ENCODE data around the gene AIFM2. TPM values are rescaled to one million over a fixed set of nuclear protein-coding genes. Genes with fewer than 3 reads are reported as not detected.
"Not testable (repeated sequence)": the region's sequence is repeated elsewhere in the genome, so short reads cannot be mapped to it uniquely, and the experiment has no call there.

AIFM2 gene
- total and polyA plus RNA-seq, 5 donors: 8.5 to 14.0 (median 10.1) TPM

DNA sequence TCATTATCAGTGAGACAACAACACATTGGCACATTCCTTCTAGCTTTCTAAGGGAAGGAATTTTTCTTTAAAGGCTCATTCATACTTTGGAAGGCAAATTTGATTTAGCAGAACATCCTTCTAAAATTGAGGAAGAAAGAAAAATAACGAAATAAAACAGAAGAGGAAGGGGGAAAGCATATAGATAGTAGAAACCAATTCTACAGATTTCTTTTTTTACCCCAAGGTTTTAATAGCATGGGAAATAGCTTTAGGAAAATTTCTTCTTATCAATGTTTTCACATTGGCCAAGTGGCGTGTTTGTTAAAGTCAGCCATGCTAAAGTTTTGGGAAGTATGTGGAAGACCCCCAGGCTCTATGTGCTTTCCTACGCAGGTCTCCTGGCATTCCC, 44.3 kb downstream of the AIFM2 start:
- 77% methylated on average over 3 of the region's 3 CpGs for WGBS
- no peak overlapping the region for H3K27ac ChIP-seq (ENCODE audit: low read length)
- no peaks in the 10 kb centered on the region for H3K4me1 ChIP-seq (ENCODE audit: control insufficient read depth, insufficient read depth, low read length)
- DNase-seq (no peak), ATAC-seq (no peak)
- H3K4me3 ChIP-seq (ENCODE audit: low read length): no peak overlapping the region
- no peaks in the 10 kb centered on the region for H3K27me3 ChIP-seq (ENCODE audit: control insufficient read depth, insufficient read depth)
- H3K9me3 ChIP-seq (ENCODE audit: control insufficient read depth, low read length): no peaks in the 10 kb centered on the region
- intact Hi-C loops (cut with DNase I): no loop called here

DNA sequence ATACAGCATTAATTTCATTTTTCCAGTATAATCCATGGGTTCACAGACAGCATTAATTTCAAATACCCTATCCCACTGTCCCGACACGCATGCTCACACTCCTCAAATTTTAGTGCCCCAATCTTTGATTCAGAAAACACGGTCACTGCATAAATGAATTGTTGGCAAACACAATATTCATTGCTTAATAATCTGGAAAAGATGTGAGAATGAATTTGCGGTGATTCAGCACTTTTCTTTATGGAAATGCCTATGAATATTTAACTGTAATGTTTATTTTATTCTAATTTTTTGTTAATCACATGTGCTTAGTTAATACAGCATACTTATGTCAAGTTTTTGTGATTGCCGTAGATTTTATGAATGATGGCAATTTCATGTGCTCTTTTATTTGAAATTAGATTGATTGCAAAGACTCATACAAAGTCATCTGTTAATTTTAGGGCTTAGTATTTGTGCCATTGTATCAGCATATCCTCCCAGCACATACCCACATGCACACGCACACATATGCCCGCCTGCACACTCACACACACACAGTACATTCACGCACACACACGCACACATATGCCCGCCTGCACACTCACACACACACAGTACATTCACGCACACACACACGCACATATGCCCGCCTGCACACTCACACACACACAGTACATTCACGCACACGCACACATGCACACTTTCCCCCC, 44.9 kb downstream of the AIFM2 start:
- ATAC-seq (no peak), DNase-seq (no peak)
- Histone ChIP-seq H3K9me3 (ENCODE audit: control insufficient read depth, low read length) (no peaks in the 10 kb centered on the region), H3K4me3 (ENCODE audit: low read length) (no peak overlapping the region), H3K27ac (ENCODE audit: low read length) (no peak overlapping the region), H3K27me3 (ENCODE audit: control insufficient read depth, insufficient read depth) (no peaks in the 10 kb centered on the region), H3K4me1 (ENCODE audit: control insufficient read depth, insufficient read depth, low read length) (no peaks in the 10 kb centered on the region)
- intact Hi-C loops (cut with DNase I): no loop called here
- 87% methylated on average over 15 of the region's 15 CpGs for WGBS

DNA sequence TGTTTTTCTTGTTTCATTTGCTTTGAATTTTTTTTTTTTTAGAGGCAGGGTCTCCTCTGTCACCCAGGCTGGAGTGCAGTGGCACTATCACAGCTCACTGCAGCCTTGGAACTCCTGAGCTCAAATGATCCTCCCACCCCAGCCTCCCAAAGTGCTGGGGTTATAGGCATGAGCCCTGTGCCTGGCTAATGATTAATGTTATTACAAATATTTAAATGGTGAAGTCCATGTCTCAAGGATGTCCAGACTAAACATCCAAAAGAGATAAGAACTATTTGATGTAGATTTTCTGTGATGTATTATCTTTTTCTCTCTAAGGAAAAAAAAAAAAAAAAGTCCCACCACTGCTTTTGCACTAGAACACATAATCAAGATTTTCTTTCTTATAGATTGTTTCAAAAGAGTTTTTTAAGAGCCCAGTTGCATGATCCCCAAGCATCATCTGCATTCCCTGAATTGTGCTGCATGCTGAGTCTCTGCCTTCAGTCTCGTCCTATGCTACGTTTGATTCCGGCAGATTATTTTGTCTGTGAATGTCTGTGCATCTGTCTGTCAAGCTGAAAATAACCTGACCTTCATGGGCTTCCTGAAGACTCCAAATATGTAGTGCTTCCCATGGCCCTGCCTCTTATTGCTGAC, 46.5 kb downstream of the AIFM2 start:
- WGBS: 71% methylated on average over 3 of the region's 3 CpGs
- ATAC-seq: no peak
- intact Hi-C loops (cut with DNase I): no loop called here
- no peaks in the 10 kb centered on the region for H3K4me1 ChIP-seq (ENCODE audit: control insufficient read depth, insufficient read depth, low read length)
- no peak for DNase-seq
- no peak overlapping the region for H3K27ac ChIP-seq (ENCODE audit: low read length)
- no peaks in the 10 kb centered on the region for H3K27me3 ChIP-seq (ENCODE audit: control insufficient read depth, insufficient read depth)
- no peak overlapping the region for H3K4me3 ChIP-seq (ENCODE audit: low read length)
- no peaks in the 10 kb centered on the region for H3K9me3 ChIP-seq (ENCODE audit: control insufficient read depth, low read length)

DNA sequence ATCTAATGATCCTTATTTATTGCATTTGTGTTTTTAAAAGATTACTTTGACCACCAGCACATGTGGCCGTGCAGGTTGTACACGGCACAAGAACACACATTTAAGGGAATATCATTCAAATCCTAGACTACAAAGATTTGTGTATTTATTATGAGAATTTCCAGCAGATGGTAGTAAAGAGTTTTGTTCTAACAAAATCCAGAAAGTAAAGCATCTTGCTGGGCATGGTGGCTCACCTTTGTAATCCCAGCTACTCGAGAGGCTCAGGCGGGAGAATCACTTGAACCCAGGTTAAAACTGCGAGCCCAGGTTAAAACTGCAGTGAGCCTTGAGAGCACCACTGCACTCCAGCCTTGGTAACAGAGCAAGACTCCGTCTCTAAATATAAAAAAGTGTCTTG, 48.4 kb downstream of the AIFM2 start:
- Histone ChIP-seq H3K27ac (ENCODE audit: low read length) (no peak overlapping the region), H3K4me1 (ENCODE audit: control insufficient read depth, insufficient read depth, low read length) (no peaks in the 10 kb centered on the region), H3K4me3 (ENCODE audit: low read length) (no peak overlapping the region), H3K27me3 (ENCODE audit: control insufficient read depth, insufficient read depth) (no peaks in the 10 kb centered on the region), H3K9me3 (ENCODE audit: control insufficient read depth, low read length) (no peaks in the 10 kb centered on the region)
- DNase-seq (no peak), ATAC-seq (no peak)
- 85% methylated on average over 6 of the region's 6 CpGs for WGBS
- intact Hi-C loops (cut with DNase I): no loop called here

DNA sequence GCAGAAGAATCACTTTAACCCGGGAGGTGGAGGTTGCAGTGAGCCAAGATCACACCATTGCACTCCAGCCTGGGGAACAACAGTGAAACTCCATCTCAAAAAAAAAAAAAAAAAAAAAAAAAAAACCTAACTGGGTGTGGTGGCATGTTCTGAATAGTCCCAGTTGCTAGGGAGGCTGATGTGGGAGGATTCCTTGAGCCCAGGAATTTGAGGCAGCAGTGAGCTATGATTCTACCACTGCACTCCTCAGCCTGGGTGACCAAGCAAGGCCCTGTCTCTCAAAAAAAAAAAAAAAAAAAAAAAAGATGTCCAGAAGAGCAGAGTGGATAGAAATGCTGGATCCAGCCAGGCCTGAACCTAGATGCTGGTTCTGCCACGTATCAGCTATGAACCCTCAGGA, 51.8 kb downstream of the AIFM2 start:
- ATAC-seq; H3K27ac ChIP-seq (ENCODE audit: low read length); H3K4me3 ChIP-seq (ENCODE audit: low read length); H3K4me1 ChIP-seq (ENCODE audit: control insufficient read depth, insufficient read depth, low read length); DNase-seq; H3K9me3 ChIP-seq (ENCODE audit: control insufficient read depth, low read length); intact Hi-C loops (cut with DNase I); H3K27me3 ChIP-seq (ENCODE audit: control insufficient read depth, insufficient read depth): not testable (repeated sequence)
- 89% methylated on average over 2 of the region's 2 CpGs for WGBS

DNA sequence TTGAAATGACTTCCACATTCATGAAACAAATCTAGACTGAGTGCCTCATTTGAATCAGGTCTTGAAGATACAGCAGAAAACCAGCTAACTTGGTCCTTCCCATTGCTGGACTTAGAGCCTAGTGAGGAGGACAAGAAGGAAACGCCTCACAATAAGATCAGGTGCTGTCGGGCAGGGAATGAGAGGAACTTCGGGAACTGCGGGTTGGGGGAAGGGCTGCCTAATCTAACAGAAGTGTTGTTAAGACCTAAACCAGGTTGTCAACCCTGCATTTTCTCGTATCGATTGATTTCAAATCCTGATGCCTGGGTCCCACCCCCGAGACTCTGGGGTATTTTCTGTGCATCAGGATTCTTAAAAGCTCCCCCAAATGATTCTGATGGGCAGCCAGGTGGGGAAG, 53.7 kb downstream of the AIFM2 start:
- ATAC-seq (no peak), DNase-seq (no peak)
- intact Hi-C loops (cut with DNase I): no loop called here
- Histone ChIP-seq H3K9me3 (ENCODE audit: control insufficient read depth, low read length) (no peaks in the 10 kb centered on the region), H3K4me1 (ENCODE audit: control insufficient read depth, insufficient read depth, low read length) (no peaks in the 10 kb centered on the region), H3K27ac (ENCODE audit: low read length) (no peak overlapping the region), H3K4me3 (ENCODE audit: low read length) (no peak overlapping the region), H3K27me3 (ENCODE audit: control insufficient read depth, insufficient read depth) (no peaks in the 10 kb centered on the region)
- WGBS: 87% methylated on average over 7 of the region's 7 CpGs

DNA sequence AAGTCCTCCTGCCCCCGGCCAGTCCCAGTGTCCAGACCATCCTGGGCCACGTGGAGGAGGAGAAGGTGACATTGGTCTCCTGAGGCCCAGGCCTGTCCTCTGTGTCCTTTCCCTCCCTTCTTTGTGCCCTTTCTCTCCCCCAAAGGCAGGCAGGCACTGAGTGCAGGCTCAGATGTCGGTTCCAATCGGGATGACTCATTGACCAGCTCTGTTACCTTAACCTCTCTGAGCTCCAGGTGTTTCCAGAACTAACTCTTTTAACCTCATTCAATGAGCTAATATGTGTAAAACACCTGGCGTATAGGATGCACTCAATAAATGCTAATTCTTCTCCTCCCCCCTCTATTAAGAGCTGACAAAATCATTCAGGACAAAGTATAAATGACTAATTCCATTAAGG, 54.3 kb downstream of the AIFM2 start:
- no peak overlapping the region for H3K27ac ChIP-seq (ENCODE audit: low read length)
- 95% methylated on average over 5 of the region's 5 CpGs for WGBS
- ATAC-seq: no peak
- H3K4me3 ChIP-seq (ENCODE audit: low read length): no peak overlapping the region
- DNase-seq: no peak
- no peaks in the 10 kb centered on the region for H3K9me3 ChIP-seq (ENCODE audit: control insufficient read depth, low read length)
- intact Hi-C loops (cut with DNase I): no loop called here
- no peaks in the 10 kb centered on the region for H3K4me1 ChIP-seq (ENCODE audit: control insufficient read depth, insufficient read depth, low read length)
- H3K27me3 ChIP-seq (ENCODE audit: control insufficient read depth, insufficient read depth): no peaks in the 10 kb centered on the region

DNA sequence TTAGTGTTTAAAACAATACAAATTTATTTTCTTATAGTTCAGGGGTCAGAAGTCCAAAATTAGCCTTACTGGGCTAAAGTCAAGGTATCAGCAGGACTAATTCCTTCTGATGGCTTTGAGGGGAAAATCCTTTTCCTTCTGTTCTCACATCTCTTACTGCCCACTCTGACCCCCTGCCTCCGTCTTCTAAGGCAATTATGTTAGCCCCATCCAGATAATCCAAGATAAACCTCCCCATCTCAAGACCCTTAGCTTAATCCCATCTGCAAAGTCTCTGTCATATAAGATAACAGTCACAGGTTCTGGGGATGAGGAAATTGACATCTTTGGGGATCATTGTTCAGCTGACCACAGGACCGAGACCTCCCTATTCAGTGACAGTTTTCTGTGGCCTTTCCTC, 57.7 kb downstream of the AIFM2 start:
- H3K27ac ChIP-seq (ENCODE audit: low read length): no peak overlapping the region
- intact Hi-C loops (cut with DNase I): no loop called here
- H3K4me1 ChIP-seq (ENCODE audit: control insufficient read depth, insufficient read depth, low read length): no peaks in the 10 kb centered on the region
- ATAC-seq: no peak
- no peaks in the 10 kb centered on the region for H3K9me3 ChIP-seq (ENCODE audit: control insufficient read depth, low read length)
- DNase-seq: no peak
- no peaks in the 10 kb centered on the region for H3K27me3 ChIP-seq (ENCODE audit: control insufficient read depth, insufficient read depth)
- WGBS: 96% methylated on average over 2 of the region's 2 CpGs
- no peak overlapping the region for H3K4me3 ChIP-seq (ENCODE audit: low read length)

DNA sequence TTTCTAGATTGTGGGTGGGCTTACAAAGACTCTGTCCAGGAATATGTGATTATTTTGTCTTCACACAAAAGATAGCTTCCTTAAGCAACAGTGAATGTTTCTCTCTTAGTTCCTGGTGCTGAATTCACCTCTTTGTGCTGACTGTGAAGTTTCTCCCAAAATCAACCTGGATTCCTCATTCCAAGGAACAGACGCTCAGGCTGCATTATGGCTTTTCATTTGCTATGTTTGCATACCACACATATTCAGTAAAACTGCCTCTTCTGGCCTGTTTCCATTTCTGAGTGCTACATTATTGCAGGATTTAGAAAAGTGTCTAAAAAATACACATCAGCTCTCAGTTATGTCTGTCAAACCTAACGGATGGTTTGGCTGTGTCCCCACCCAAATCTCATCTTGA, 58.5 kb downstream of the AIFM2 start:
- ATAC-seq: no peak
- DNase-seq: no peak
- 83% methylated on average over 2 of the region's 2 CpGs for WGBS
- no peaks in the 10 kb centered on the region for H3K9me3 ChIP-seq (ENCODE audit: control insufficient read depth, low read length)
- no peak overlapping the region for H3K4me3 ChIP-seq (ENCODE audit: low read length)
- H3K27ac ChIP-seq (ENCODE audit: low read length): no peak overlapping the region
- H3K4me1 ChIP-seq (ENCODE audit: control insufficient read depth, insufficient read depth, low read length): no peaks in the 10 kb centered on the region
- intact Hi-C loops (cut with DNase I): no loop called here
- H3K27me3 ChIP-seq (ENCODE audit: control insufficient read depth, insufficient read depth): no peaks in the 10 kb centered on the region

DNA sequence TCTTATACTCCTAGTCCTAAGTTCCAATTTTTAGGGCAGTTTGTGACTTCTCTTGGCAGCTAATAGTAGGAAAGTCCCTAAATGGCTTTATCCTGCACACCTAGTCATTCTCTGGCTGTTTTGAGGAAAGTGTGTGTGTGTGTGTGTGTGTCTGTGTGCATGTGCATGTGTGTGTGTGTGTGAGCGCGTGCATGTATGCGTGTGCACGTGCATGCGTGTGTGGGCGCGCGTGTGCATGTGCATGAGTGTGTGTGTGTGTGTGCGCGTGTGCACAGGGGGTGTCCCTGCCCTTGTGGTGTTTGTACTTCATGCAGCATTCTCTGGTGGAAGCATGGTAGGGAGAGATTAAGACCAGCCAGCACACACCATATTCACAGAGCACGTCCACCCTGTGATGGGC, 61.8 kb downstream of the AIFM2 start:
- intact Hi-C loops (cut with DNase I): no loop called here
- DNase-seq: no peak
- H3K4me1 ChIP-seq (ENCODE audit: control insufficient read depth, insufficient read depth, low read length): no peaks in the 10 kb centered on the region
- 95% methylated on average over 11 of the region's 11 CpGs for WGBS
- no peak overlapping the region for H3K4me3 ChIP-seq (ENCODE audit: low read length)
- H3K9me3 ChIP-seq (ENCODE audit: control insufficient read depth, low read length): no peaks in the 10 kb centered on the region
- ATAC-seq: no peak
- H3K27ac ChIP-seq (ENCODE audit: low read length): no peak overlapping the region
- H3K27me3 ChIP-seq (ENCODE audit: control insufficient read depth, insufficient read depth): no peaks in the 10 kb centered on the region

DNA sequence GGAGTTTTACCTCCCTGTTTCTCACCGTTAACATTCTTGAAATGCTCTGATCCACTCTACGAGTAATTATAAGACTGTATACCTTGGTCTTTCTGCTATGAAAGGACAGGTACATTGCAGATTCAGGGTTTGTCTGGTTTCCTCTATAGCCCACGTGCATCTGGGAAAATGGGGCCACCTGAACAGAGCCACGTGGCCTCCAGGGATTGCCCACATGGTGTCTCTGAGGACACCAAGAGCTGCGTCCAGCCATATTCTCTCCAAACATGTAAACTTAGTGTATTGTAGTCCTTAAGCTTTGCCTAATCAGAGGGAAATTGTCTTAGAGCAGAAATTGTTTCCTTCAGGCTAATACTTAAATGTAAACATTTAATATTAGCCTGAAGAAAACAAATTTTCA, 63.3 kb downstream of the AIFM2 start:
- Histone ChIP-seq H3K4me1 (ENCODE audit: control insufficient read depth, insufficient read depth, low read length) (no peaks in the 10 kb centered on the region), H3K4me3 (ENCODE audit: low read length) (no peak overlapping the region), H3K27ac (ENCODE audit: low read length) (no peak overlapping the region), H3K9me3 (ENCODE audit: control insufficient read depth, low read length) (no peaks in the 10 kb centered on the region), H3K27me3 (ENCODE audit: control insufficient read depth, insufficient read depth) (no peaks in the 10 kb centered on the region)
- DNase-seq (no peak), ATAC-seq (no peak)
- 90% methylated on average over 5 of the region's 5 CpGs for WGBS
- intact Hi-C loops (cut with DNase I): no loop called here

DNA sequence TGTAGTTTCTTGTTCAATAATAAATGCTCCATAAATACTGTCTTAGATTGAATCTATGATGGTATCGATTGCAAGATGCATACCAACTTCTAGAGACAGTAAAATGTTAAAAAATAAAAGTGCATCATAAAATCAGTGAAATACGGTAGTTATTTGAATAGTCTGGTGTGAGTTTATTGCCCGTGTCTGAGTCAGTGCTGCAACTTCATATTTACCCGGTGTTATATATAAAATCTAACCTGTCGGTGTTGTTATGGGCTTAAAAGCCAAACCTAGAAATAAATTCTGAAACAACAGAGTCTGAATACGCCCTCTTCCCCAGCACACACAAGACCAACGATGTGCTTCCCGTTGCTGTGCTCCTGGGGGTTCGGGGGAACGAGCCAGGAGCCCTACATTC, 63.7 kb downstream of the AIFM2 start:
- ATAC-seq (no peak), DNase-seq (no peak)
- H3K4me1 ChIP-seq (ENCODE audit: control insufficient read depth, insufficient read depth, low read length): no peaks in the 10 kb centered on the region
- H3K27me3 ChIP-seq (ENCODE audit: control insufficient read depth, insufficient read depth): no peaks in the 10 kb centered on the region
- H3K9me3 ChIP-seq (ENCODE audit: control insufficient read depth, low read length): no peaks in the 10 kb centered on the region
- intact Hi-C loops (cut with DNase I): no loop called here
- H3K27ac ChIP-seq (ENCODE audit: low read length): no peak overlapping the region
- no peak overlapping the region for H3K4me3 ChIP-seq (ENCODE audit: low read length)
- 93% methylated on average over 10 of the region's 10 CpGs for WGBS
